Loucy (cell line): Measurements from ENCODE around the gene PASK.

ENCODE experiments used
- H2AFZ ChIP-seq: fragments of 200-600 bp; sonication (generic); 2 replicates; pipeline ENCODE4 v1.6.0; 2016; ENCODE audit warnings: antibody characterized with exemption, mild to moderate bottlenecking, low read length, moderate library complexity
- H3F3A ChIP-seq: fragments of 200-600 bp; 2 replicates; pipeline ENCODE4 v1.6.0; 2016; ENCODE audit warnings: antibody characterized with exemption, low read depth, mild to moderate bottlenecking
- H3K27me3 ChIP-seq: fragments of 200-600 bp; sonication (generic); 2 replicates; pipeline ENCODE4 v1.6.1; 2014; ENCODE audit warnings: low read length, mild to moderate bottlenecking; ENCODE audit not compliant: insufficient read depth, poor library complexity, severe bottlenecking
- H3K36me3 ChIP-seq: fragments of 200-600 bp; sonication (generic); 2 replicates; pipeline ENCODE4 v1.6.1; 2016; ENCODE audit warnings: low read length; ENCODE audit not compliant: insufficient read depth
- H3K4me1 ChIP-seq: fragments of 200-600 bp; sonication (generic); 2 replicates; pipeline ENCODE4 v1.5.1; 2014; ENCODE audit warnings: low read length, mild to moderate bottlenecking; ENCODE audit not compliant: insufficient read depth, poor library complexity, severe bottlenecking
- H3K4me2 ChIP-seq: fragments of 200-600 bp; sonication (generic); 2 replicates; pipeline ENCODE4 v1.6.0; 2014; ENCODE audit warnings: antibody characterized with exemption, low read length, low read depth, mild to moderate bottlenecking; ENCODE audit not compliant: poor library complexity, severe bottlenecking
- H3K4me3 ChIP-seq: fragments of 200-600 bp; sonication (generic); 2 replicates; pipeline ENCODE4 v1.5.1; 2014; ENCODE audit warnings: low read length, mild to moderate bottlenecking, mixed read lengths; ENCODE audit not compliant: poor library complexity, severe bottlenecking
- H3K79me2 ChIP-seq: fragments of 200-600 bp; sonication (generic); 2 replicates; pipeline ENCODE4 v1.6.1; 2014; ENCODE audit warnings: low read length; ENCODE audit not compliant: insufficient read depth
- H3K9ac ChIP-seq: fragments of 200-600 bp; sonication (generic); 2 replicates; pipeline ENCODE4 v1.6.0; 2014; ENCODE audit warnings: mild to moderate bottlenecking, low read depth, low read length, moderate library complexity; ENCODE audit not compliant: poor library complexity, severe bottlenecking
- H3K9me2 ChIP-seq: fragments of 200-600 bp; sonication (generic); replicated peaks from 2 replicates; pipeline ENCODE4 v1.6.1; 2016; ENCODE audit warnings: low read depth, low read length, mixed read lengths
- H3K9me3 ChIP-seq: fragments of 200-600 bp; sonication (generic); 2 replicates; pipeline ENCODE4 v1.6.1; 2014; ENCODE audit warnings: mild to moderate bottlenecking, antibody characterized with exemption, low read length, low read depth; ENCODE audit not compliant: insufficient read depth
- H4K20me1 ChIP-seq: fragments of 200-600 bp; sonication (generic); 2 replicates; pipeline ENCODE4 v1.6.0; 2014; ENCODE audit warnings: antibody characterized with exemption, low read length, mild to moderate bottlenecking; ENCODE audit not compliant: insufficient read depth, poor library complexity, severe bottlenecking
- EZH2phosphoT487 ChIP-seq: fragments of 200-600 bp; IDR thresholded peaks from 2 replicates; pipeline ENCODE4 v1.6.1; 2018; ENCODE audit warnings: antibody characterized with exemption, mild to moderate bottlenecking, moderate library complexity, borderline replicate concordance
- TF ChIP-seq, protein P1 (sequence below): fragments of 200-600 bp; sonication (generic); conservative IDR thresholded peaks from 2 replicates; pipeline ENCODE4 v1.5.1; 2014; ENCODE audit warnings: mild to moderate bottlenecking, antibody characterized with exemption, low read length

The PASK gene

DNA sequence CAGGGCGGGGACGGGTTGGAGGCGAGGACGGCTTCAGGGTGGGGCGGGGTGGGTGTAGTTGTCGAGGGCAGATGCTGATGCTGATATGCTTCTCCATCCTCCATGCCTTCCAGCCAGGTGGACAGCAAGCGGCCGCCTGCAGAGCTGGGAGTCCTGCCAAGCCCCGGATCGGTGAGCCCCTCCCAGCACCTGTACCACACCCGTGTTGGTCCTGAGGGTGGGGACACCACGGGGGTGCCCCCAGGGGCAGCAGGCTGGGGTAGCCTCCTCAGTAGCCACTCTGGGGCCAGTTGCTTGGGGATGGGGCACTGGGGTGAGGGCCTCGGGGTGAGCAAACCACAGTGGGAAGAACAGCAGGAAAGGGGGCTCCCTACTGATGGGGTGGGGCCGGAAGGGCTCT, 41.8 kb upstream of the PASK start:
- Histone ChIP-seq H3K9ac (no peak overlapping the region), H3K9me2 (no peaks in the 10 kb centered on the region), H3K27me3 (no peaks in the 10 kb centered on the region), H3K9me3 (no peaks in the 10 kb centered on the region), H3K4me2 (no peak overlapping the region), H3K4me3 (no peak overlapping the region), H3K36me3 (no peaks in the 10 kb centered on the region), H3K4me1 (no peaks in the 10 kb centered on the region), H2AFZ (no peak overlapping the region), H3K79me2 (no peaks in the 10 kb centered on the region), H3F3A (no peaks in the 10 kb centered on the region), H4K20me1 (no peaks in the 10 kb centered on the region)
- TF ChIP-seq, protein P1, sequence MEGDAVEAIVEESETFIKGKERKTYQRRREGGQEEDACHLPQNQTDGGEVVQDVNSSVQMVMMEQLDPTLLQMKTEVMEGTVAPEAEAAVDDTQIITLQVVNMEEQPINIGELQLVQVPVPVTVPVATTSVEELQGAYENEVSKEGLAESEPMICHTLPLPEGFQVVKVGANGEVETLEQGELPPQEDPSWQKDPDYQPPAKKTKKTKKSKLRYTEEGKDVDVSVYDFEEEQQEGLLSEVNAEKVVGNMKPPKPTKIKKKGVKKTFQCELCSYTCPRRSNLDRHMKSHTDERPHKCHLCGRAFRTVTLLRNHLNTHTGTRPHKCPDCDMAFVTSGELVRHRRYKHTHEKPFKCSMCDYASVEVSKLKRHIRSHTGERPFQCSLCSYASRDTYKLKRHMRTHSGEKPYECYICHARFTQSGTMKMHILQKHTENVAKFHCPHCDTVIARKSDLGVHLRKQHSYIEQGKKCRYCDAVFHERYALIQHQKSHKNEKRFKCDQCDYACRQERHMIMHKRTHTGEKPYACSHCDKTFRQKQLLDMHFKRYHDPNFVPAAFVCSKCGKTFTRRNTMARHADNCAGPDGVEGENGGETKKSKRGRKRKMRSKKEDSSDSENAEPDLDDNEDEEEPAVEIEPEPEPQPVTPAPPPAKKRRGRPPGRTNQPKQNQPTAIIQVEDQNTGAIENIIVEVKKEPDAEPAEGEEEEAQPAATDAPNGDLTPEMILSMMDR = no peak
- no peak for TF ChIP-seq EZH2phosphoT487

DNA sequence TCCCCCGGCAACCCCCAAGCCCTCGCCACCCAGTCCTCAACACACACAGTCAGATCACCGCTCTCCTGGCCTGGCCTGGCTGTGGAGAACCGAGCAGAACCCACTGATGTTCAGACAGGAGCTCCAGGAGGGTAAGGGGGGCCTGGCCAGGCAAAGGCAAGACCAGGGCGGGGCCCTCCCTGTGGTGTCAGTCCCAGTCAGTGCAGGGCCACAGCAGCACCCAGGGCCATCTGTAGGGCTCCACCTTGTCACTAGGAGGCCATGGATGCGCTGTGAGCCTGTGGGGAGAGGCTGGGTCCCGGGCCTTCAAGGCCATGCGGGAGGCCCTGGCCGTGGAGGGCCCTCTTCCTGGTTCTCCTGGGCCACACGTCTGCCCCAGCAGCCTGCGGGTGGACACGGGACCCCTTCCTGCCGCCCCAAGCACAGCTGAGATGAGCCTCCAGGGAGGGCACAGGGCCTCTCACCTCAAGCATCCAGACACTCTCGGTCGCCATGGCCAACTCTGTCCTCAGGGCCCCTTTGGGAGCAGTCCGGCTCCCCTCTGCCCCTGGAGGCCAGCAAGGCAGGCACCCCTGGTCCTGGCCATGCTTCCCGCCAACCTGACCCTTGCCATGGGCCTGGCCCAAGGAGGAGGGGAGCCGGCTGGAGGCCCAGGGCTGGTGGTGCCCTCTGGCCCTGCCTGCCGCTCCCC, 41.2 kb upstream of the PASK start:
- TF ChIP-seq, protein P1 = no peak
- no peak for TF ChIP-seq EZH2phosphoT487
- Histone ChIP-seq H3K4me2 (no peak overlapping the region), H3K79me2 (no peaks in the 10 kb centered on the region), H4K20me1 (no peaks in the 10 kb centered on the region), H3K4me1 (no peaks in the 10 kb centered on the region), H3K27me3 (no peaks in the 10 kb centered on the region), H2AFZ (no peak overlapping the region), H3F3A (no peaks in the 10 kb centered on the region), H3K9me2 (no peaks in the 10 kb centered on the region), H3K9ac (no peak overlapping the region), H3K9me3 (no peaks in the 10 kb centered on the region), H3K4me3 (no peak overlapping the region), H3K36me3 (no peaks in the 10 kb centered on the region)

DNA sequence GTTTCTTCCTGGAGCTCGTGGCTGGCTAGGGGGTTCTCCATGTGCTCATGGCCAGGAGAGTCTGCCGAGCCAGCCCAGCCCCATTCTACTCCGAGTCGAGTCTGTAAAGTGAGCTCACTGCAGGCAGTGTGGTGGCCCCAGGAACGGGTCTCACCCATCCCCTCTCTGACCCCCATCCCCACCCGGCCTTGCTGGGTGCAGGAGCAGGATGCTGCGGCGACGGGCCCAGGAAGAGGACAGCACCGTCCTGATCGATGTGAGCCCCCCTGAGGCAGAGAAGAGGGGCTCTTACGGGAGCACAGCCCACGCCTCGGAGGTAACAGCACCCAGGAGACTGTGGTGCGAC, 40.6 kb upstream of the PASK start:
- TF ChIP-seq, protein P1 = no peak
- no peak for TF ChIP-seq EZH2phosphoT487
- H2AFZ ChIP-seq = no peak overlapping the region
- H3K36me3 ChIP-seq = no peaks in the 10 kb centered on the region
- no peaks in the 10 kb centered on the region for H3K9me3 ChIP-seq
- H3K4me2 ChIP-seq = no peak overlapping the region
- no peaks in the 10 kb centered on the region for H3K79me2 ChIP-seq
- H3K9me2 ChIP-seq = no peaks in the 10 kb centered on the region
- no peaks in the 10 kb centered on the region for H3F3A ChIP-seq
- no peak overlapping the region for H3K9ac ChIP-seq
- H4K20me1 ChIP-seq = no peaks in the 10 kb centered on the region
- no peak overlapping the region for H3K4me3 ChIP-seq
- no peaks in the 10 kb centered on the region for H3K4me1 ChIP-seq
- H3K27me3 ChIP-seq = no peaks in the 10 kb centered on the region
